Skeletal muscle tissue (tissue), 4 donors: ENCODE results near the gene PTPRQ. TPM values are rescaled to one million over a fixed set of nuclear protein-coding genes. Genes with fewer than 3 reads are reported as not detected.

Source experiments
- H3K27ac ChIP-seq: one replicate; pipeline ENCODE4 v1.7.0; 2013; ENCODE audit warnings: mild to moderate bottlenecking, low read depth, low read length, inconsistent platforms
- H3K27me3 ChIP-seq, 3 donors: one replicate each; pipeline ENCODE4 v1.7.0; 2013; ENCODE audit warnings: low read length in 3 of 3; ENCODE audit not compliant: control insufficient read depth in 3 of 3, insufficient read depth in 3 of 3
- H3K36me3 ChIP-seq, 3 donors: one replicate each; pipeline ENCODE4 v1.7.0; 2013; ENCODE audit warnings: low read length in 3 of 3; ENCODE audit not compliant: control insufficient read depth in 3 of 3, insufficient read depth in 3 of 3
- H3K4me1 ChIP-seq, 3 donors: one replicate each; pipeline ENCODE4 v1.7.0; 2013; ENCODE audit warnings: low read length in 3 of 3, mild to moderate bottlenecking in 3 of 3; ENCODE audit not compliant: control insufficient read depth in 3 of 3, insufficient read depth in 3 of 3
- H3K4me3 ChIP-seq, 3 donors: one replicate each; pipeline ENCODE4 v1.7.0; 2013; ENCODE audit warnings: low read length in 3 of 3
- H3K9ac ChIP-seq, 3 donors: one replicate each; pipeline ENCODE4 v1.7.0; 2013; ENCODE audit warnings: low read length in 3 of 3, mild to moderate bottlenecking in 3 of 3, moderate library complexity in 2 of 3, low read depth in 1 of 3
- H3K9me3 ChIP-seq, 3 donors: one replicate each; pipeline ENCODE4 v1.7.0; 2013; ENCODE audit warnings: low read length in 3 of 3; ENCODE audit not compliant: control insufficient read depth in 3 of 3
- total RNA-seq: library from RNA; depleted of rRNA; stranded (reverse); fragments of >200 nt; gene quantifications from one replicate; pipeline ENCODE4 v1.2.3, GENCODE V29; 2014
- donor health status: Osteomylitis.

PTPRQ gene
- total RNA-seq, 1 donor from 2014 or later: 3.7 TPM

DNA sequence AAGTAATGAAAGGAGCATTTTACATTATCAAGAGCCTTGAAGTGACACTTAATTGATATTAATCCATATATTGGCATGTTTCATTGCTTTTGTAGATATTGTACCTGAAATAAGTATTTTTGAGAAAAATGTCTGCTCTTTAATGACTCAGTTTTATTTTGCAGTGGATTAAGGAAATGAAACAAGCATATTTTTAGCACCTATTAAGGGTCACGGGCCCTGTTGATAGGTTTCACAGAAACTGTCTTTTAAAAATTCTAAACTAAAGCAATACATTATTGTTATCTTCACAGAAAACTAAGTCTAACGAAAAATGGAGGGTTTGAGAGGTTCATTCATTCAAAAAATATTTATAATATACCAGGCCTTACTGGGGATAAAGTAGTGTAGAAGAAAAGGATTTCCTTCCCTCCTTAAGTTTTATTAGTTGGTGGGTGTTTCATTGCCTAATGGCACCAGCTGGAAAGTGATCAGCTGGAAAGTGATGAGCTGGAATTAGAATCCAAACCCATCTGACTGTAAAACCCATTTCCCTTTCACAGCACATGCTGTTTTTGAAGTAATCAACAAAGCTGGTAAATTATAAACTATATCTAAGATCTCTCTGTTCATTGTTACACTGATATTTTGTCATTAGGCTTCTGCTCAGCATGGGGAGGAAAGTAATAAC, 54.2 kb downstream of the PTPRQ start:
- no peak overlapping the region for H3K27ac ChIP-seq
- H3K9ac ChIP-seq: no peak overlapping the region
- H3K36me3 ChIP-seq: no peaks in the 10 kb centered on the region
- H3K4me3 ChIP-seq: no peak overlapping the region
- H3K4me1 ChIP-seq: no peaks in the 10 kb centered on the region
- no peaks in the 10 kb centered on the region for H3K9me3 ChIP-seq
- H3K27me3 ChIP-seq: no peaks in the 10 kb centered on the region

DNA sequence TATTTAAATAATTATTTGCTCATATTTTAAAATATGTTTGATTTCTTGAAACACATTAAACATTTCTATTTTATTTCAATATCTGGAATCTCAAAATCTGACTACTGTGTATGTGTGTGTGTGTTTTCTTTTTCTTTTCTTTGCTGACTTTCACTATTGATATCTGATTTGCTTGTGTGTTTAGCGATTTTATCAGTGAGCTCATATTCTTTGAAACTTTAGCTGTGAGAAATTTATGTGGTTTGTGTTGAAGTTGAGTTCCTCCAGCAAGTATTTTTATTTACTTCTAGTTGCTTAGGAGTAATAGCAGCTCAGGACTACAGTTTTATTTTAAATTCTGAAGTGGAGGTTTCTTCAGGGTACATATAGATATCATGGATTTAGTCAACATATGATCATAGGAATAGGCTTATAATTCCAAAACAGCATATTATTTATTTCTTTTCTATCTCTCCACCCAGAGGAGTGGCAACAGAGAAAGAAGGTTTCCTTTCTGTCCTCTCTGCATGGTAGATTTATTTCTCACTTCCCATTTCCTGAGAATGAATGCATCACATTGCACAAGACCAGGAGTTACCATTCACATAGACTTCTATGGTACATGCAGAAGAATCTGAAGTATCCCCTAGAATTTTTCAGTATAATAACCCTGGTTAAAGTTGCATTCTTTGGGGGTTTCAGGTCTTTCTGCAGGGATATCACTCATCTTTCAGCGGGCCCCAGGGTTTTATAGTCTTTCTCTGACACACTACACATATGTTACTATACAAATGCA, 60.5 kb downstream of the PTPRQ start:
- Histone ChIP-seq H3K9ac (no peak overlapping the region), H3K36me3 (no peaks in the 10 kb centered on the region), H3K27me3 (no peaks in the 10 kb centered on the region), H3K27ac (no peak overlapping the region), H3K4me3 (no peak overlapping the region), H3K9me3 (no peaks in the 10 kb centered on the region), H3K4me1 (no peaks in the 10 kb centered on the region)

DNA sequence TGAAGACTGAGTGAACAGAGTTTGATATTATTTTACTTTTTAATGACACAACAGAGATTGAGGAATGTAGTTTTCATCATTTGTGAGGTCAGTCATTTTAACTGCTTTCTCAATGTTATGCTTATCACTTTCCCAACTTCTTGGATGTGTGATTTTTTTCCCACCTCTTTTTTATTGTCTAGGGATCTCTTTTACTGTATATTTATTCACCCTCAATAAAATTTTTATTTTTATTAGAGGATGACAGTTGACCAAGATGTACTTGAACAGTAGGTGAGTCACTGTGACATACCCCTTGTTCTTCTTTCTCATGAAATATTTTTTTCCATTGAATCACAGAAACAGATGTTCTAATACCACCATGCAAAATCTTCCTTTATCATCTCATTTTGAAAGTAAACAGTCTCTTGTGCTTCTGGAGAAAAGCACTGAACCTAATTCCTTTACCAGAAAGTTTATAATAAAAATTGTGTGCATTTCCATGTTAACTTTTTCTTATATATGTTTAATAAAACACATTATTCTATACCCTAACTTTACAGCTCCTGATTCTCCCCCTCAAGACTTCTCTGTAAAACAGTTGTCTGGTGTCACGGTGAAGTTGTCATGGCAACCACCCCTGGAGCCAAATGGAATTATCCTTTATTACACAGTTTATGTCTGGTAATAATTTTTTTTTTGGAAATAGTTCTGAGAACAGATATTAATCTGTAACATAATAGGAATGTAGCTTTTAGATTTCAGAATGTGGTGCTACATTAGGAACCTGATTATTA, 65.9 kb downstream of the PTPRQ start:
- no peak overlapping the region for H3K4me3 ChIP-seq

DNA sequence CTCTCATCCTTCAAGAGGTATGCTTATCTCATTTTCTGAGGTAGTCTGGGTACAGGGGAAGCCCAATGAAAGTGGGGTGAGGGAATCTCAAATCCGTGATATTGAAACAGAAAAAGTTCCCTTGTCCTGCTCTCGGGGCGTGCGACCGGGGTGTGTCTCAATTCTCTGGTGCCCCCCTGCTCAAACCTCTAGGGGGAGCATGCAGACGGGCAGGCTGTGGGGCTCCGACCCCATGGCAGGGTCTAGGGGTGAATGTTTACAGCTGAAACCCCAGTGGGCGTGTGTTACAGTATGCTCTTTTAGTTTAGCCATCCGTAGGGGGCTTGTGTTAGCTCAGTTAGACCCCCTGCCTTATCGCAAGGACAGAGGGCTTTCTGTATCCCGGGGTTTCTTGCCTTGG, 68.7 kb downstream of the PTPRQ start:
- Histone ChIP-seq H3K27me3 (no peaks in the 10 kb centered on the region), H3K36me3 (no peaks in the 10 kb centered on the region), H3K27ac (no peak overlapping the region), H3K9me3 (no peaks in the 10 kb centered on the region), H3K9ac (no peak overlapping the region), H3K4me1 (no peaks in the 10 kb centered on the region), H3K4me3 (no peak overlapping the region)

More for the DNA sequence above, 65.9 kb downstream of the PTPRQ start:
- Histone ChIP-seq H3K9me3 (no peaks in the 10 kb centered on the region), H3K27ac (no peak overlapping the region), H3K36me3 (no peaks in the 10 kb centered on the region), H3K27me3 (no peaks in the 10 kb centered on the region), H3K4me1 (no peaks in the 10 kb centered on the region), H3K9ac (no peak overlapping the region)

DNA sequence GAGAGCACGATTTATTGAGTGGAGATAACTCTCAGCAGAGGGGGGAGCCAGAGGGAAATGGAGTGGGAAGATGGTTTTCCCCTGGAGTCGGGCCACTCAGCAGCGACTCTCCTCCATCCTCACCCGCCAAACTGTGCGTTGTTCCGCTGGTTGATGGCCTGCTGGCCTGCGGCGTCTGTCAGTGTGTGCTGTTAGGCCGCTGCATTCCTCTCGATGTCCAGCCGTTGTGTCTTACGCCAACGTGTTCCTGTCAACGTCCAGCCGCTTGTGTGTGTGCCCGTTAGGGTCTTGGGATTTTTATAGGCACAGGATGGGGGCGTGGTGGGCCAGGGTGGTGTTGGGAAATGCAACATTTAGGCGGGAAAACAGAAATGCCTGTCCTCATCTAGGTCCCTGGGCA, 69.2 kb downstream of the PTPRQ start:
- no peak overlapping the region for H3K9ac ChIP-seq
- H3K4me3 ChIP-seq: no peak overlapping the region
- no peak overlapping the region for H3K27ac ChIP-seq

DNA sequence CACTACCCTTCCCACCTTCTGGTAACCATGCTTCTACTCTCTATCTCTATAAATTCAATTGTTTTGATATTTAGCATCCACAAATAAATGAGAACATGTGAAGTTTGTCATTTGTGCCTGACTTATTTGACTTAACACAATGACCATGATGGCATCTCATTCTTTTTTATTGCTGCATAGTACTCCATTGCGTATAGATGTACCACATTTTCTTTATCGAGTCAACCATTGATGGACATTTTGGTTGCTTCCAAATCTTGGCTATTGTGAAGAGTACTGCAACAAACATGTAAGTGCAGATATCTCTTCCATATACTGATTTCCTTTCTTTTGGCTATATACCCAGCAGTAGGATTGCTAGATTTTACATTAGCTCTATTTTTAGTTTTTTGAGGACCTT, 73.6 kb downstream of the PTPRQ start:
- no peak overlapping the region for H3K27ac ChIP-seq
- no peaks in the 10 kb centered on the region for H3K36me3 ChIP-seq
- no peaks in the 10 kb centered on the region for H3K9me3 ChIP-seq
- no peaks in the 10 kb centered on the region for H3K4me1 ChIP-seq
- no peak overlapping the region for H3K9ac ChIP-seq
- H3K4me3 ChIP-seq: no peak overlapping the region
- H3K27me3 ChIP-seq: no peaks in the 10 kb centered on the region

More for the DNA sequence above, 69.2 kb downstream of the PTPRQ start:
- Histone ChIP-seq H3K4me1 (no peaks in the 10 kb centered on the region), H3K36me3 (no peaks in the 10 kb centered on the region), H3K27me3 (no peaks in the 10 kb centered on the region), H3K9me3 (no peaks in the 10 kb centered on the region)

DNA sequence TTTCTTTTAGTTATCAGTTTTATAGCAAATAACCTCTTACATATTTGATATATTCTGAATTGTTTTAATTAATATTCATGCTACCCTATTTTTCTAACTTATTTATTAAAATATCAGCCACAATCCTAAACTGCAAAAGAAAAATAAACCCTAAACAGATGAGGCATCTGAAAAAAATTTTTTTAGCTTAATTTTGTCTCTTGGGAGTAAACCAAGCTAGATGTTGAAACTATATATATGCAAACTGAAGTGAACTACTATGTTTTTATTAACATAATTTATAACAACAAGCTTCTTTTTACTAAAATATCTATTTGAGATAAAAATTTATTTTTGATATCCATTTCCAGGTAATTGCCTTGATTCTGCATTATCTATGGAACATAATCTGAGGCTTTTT, 87.6 kb downstream of the PTPRQ start:
- no peak overlapping the region for H3K4me3 ChIP-seq
- H3K27ac ChIP-seq: no peak overlapping the region
- no peak overlapping the region for H3K9ac ChIP-seq
- H3K36me3 ChIP-seq: no peaks in the 10 kb centered on the region
- no peaks in the 10 kb centered on the region for H3K9me3 ChIP-seq
- no peaks in the 10 kb centered on the region for H3K27me3 ChIP-seq
- H3K4me1 ChIP-seq: no peaks in the 10 kb centered on the region

DNA sequence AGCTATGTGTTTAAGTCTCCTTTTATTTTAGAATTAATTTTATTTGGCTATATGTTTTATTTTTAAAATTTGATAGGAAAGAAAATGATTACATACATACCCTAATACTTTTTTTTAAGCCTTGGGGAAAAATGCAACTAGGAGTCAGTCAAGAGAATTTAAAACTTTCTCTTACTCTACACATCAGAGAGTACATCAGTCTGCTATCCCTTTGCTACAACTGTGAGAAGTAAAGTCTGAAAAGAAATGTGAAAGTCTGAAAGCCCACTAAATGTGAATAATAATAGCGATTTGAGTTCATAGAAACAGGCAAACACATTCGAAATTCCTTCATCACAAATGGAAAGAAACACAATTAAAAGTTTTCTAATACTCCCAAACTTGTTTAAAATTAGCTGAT, 95.0 kb downstream of the PTPRQ start:
- Histone ChIP-seq H3K9ac (no peak overlapping the region), H3K27me3 (no peaks in the 10 kb centered on the region), H3K27ac (no peak overlapping the region), H3K9me3 (no peaks in the 10 kb centered on the region), H3K4me1 (no peaks in the 10 kb centered on the region), H3K4me3 (no peak overlapping the region), H3K36me3 (no peaks in the 10 kb centered on the region)

DNA sequence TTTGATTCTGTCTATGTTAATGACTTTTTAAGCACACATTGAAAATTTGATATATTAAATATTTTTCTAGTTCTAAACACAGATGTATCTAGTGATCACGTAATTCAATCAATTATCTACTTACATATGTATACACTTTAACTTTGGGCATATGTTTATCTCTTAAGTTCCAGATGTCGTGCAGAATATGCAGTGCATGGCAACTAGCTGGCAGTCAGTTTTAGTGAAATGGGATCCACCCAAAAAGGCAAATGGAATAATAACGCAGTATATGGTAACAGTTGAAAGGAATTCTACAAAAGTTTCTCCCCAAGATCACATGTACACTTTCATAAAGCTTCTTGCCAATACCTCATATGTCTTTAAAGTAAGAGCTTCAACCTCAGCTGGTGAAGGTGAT, 105.3 kb downstream of the PTPRQ start:
- Histone ChIP-seq H3K27ac (no peak overlapping the region), H3K4me3 (no peak overlapping the region)

DNA sequence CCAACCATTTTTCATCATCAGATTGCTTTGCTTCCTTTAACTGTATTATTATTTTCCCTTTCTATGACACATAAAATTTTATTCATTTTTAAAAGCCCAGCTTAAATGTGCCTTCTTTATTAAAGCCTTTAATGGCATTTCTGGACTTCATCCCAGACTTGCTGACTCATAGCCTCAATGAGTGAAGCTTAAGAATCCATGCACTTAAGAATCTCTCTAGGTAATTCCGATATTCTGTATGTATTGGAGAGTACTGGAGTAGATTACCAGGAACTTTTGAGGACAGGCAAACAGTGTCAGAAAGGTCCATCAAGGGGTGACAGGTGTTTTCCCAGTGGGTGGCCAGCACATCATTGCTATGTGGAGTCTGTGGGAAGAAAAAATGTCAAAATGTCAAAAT, 107.9 kb downstream of the PTPRQ start:
- Histone ChIP-seq H3K27ac (no peak overlapping the region), H3K27me3 (no peaks in the 10 kb centered on the region), H3K4me1 (no peaks in the 10 kb centered on the region), H3K9ac (no peak overlapping the region), H3K4me3 (no peak overlapping the region), H3K36me3 (no peaks in the 10 kb centered on the region), H3K9me3 (no peaks in the 10 kb centered on the region)

More for the DNA sequence above, 105.3 kb downstream of the PTPRQ start:
- Histone ChIP-seq H3K4me1 (no peaks in the 10 kb centered on the region), H3K27me3 (no peaks in the 10 kb centered on the region), H3K9ac (no peak overlapping the region), H3K9me3 (no peaks in the 10 kb centered on the region), H3K36me3 (no peaks in the 10 kb centered on the region)
